ENCODE data around the gene DDIT4. TPM values are rescaled to one million over a fixed set of nuclear protein-coding genes. Genes with fewer than 3 reads are reported as not detected.

The DDIT4 gene
- polyA plus RNA-seq, 3 donors: 26.1 to 611 (median 45.8) TPM

DNA sequence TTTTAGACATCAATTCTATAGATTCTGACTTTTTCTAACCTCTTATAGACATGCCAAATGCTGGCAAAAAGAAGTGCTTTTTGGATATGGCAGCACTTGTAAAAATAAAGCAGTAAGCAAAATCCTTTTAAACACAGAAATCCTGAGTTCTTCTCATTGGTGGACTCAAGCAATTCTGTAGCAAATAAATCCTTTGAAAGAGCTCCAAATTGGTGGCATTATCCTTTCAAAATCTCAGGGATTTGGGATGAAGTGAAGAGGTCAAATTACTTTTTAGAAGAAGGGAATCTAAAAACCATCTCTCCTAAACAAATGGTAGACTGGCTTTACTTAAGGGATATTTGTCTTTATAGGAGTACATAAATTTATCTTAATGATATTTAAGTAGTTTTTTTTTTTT lies 40.1 kb upstream of the DDIT4 start:
- H3K9ac ChIP-seq (ENCODE audit: insufficient read depth, low read length, poor library complexity, severe bottlenecking): no peak overlapping the region
- peak overlapping the region in 1 of 2 donors; percentile 75 for H3K27ac ChIP-seq (ENCODE audit: low read depth in 1 of 2, low read length in 2 of 2)

DNA sequence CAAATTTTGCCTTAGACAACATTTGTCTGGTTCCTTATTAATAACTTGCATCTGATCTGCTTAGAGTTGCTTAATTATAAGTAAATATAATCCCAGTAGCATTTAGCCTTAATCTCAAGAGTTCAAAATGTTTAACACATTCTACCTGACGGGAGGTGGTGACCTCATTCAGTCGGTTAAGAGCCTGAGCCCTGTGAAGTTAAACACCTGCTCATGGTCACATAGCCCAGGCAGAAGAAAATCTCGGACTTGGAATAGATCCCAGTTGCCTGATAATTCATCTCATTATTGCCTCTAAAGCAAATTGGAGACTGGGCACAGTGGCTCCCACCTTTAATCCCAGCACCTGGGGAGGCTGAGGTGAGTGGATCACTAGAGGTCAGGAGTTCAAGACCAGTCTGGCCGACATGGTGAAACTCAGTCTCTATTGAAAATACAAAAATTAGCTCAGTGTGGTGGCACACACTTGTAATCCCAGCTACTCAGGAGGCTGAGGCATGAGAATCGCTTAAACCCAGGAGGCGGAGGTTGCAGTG lies 39.1 kb upstream of the DDIT4 start:
- intact Hi-C loops (cut with micrococcal nuclease): loop anchor here in 1 of 2 donors (10.0 kb wide), 2 partner anchors 60 to 110 kb away; no protein-coding TSS in a partner anchor
- Mint-ChIP-seq H3K27ac (no peak overlapping the region), H3K36me3 (peaks cover 47 to 68% of the 10 kb centered on the region in 2 donors), H3K9me3 (no peaks in the 10 kb centered on the region), H3K4me1 (peaks cover 26% of the 10 kb centered on the region), H3K4me3 (no peak overlapping the region), H3K27me3 (ENCODE audit: low read depth in 3 of 3) (peaks cover 0 to under 1% (median 0%) of the 10 kb centered on the region in 3 donors)
- no peak overlapping the region for H3K9ac ChIP-seq (ENCODE audit: insufficient read depth, low read length, poor library complexity, severe bottlenecking)
- no peak overlapping the region for H3K4me3 ChIP-seq (replicated peaks in 1 of 3; ENCODE audit: low read depth in 2 of 3, low read length in 3 of 3)
- H3K27me3 ChIP-seq (ENCODE audit: control insufficient read depth in 2 of 2, insufficient read depth in 2 of 2, low read length in 2 of 2): no peaks in the 10 kb centered on the region
- TF ChIP-seq, protein P1, sequence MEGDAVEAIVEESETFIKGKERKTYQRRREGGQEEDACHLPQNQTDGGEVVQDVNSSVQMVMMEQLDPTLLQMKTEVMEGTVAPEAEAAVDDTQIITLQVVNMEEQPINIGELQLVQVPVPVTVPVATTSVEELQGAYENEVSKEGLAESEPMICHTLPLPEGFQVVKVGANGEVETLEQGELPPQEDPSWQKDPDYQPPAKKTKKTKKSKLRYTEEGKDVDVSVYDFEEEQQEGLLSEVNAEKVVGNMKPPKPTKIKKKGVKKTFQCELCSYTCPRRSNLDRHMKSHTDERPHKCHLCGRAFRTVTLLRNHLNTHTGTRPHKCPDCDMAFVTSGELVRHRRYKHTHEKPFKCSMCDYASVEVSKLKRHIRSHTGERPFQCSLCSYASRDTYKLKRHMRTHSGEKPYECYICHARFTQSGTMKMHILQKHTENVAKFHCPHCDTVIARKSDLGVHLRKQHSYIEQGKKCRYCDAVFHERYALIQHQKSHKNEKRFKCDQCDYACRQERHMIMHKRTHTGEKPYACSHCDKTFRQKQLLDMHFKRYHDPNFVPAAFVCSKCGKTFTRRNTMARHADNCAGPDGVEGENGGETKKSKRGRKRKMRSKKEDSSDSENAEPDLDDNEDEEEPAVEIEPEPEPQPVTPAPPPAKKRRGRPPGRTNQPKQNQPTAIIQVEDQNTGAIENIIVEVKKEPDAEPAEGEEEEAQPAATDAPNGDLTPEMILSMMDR (IDR thresholded peaks at IDR 0.05): no peak
- DNase-seq: no peak
- H3K9me3 ChIP-seq (replicated peaks in 1 of 2; ENCODE audit: control insufficient read depth in 1 of 2, insufficient read depth in 1 of 2, low read length in 2 of 2): no peaks in the 10 kb centered on the region
- WGBS (ENCODE audit: insufficient coverage): 100% methylated on average over 4 of the region's 6 CpGs
- no peak overlapping the region for H3K4me2 ChIP-seq (replicated peaks; ENCODE audit: extremely low read depth, low read length, poor library complexity, severe bottlenecking)
- peaks cover 24 to 29% of the 10 kb centered on the region in 2 donors for H3K4me1 ChIP-seq (ENCODE audit: control insufficient read depth in 1 of 2, insufficient read depth in 2 of 2, low read length in 2 of 2)
- H3K36me3 ChIP-seq (replicated peaks in 1 of 2; ENCODE audit: control insufficient read depth in 1 of 2, insufficient read depth in 2 of 2, low read length in 2 of 2): peaks cover 43 to 66% of the 10 kb centered on the region in 2 donors
- peaks cover 16% of the 10 kb centered on the region for H3K79me2 ChIP-seq (ENCODE audit: insufficient read depth, low read length)
- no peak overlapping the region for H3K27ac ChIP-seq (ENCODE audit: low read depth in 1 of 2, low read length in 2 of 2)
- no peaks in the 10 kb centered on the region for H4K20me1 ChIP-seq (ENCODE audit: insufficient read depth, low read length)
- no peak overlapping the region for H2AFZ ChIP-seq (ENCODE audit: insufficient read depth, low read depth, low read length, poor library complexity, severe bottlenecking)

More for the DNA sequence above, 40.1 kb upstream of the DDIT4 start:
- H4K20me1 ChIP-seq (ENCODE audit: insufficient read depth, low read length): no peaks in the 10 kb centered on the region
- no peak overlapping the region for H3K4me3 ChIP-seq (replicated peaks in 1 of 3; ENCODE audit: low read depth in 2 of 3, low read length in 3 of 3)
- no peak overlapping the region for H3K27ac Mint-ChIP-seq
- intact Hi-C loops (cut with micrococcal nuclease): loop anchor here in 1 of 2 donors (10.0 kb wide), 2 partner anchors 61 to 111 kb away; no protein-coding TSS in a partner anchor
- peaks cover 43 to 70% of the 10 kb centered on the region in 2 donors for H3K36me3 ChIP-seq (replicated peaks in 1 of 2; ENCODE audit: control insufficient read depth in 1 of 2, insufficient read depth in 2 of 2, low read length in 2 of 2)
- H3K36me3 Mint-ChIP-seq: peaks cover 52 to 68% of the 10 kb centered on the region in 2 donors
- H3K27me3 Mint-ChIP-seq (ENCODE audit: low read depth in 3 of 3): no peaks in the 10 kb centered on the region
- H3K79me2 ChIP-seq (ENCODE audit: insufficient read depth, low read length): peaks cover 23% of the 10 kb centered on the region
- H3K9me3 ChIP-seq (replicated peaks in 1 of 2; ENCODE audit: control insufficient read depth in 1 of 2, insufficient read depth in 1 of 2, low read length in 2 of 2): no peaks in the 10 kb centered on the region
- H3K9me3 Mint-ChIP-seq: no peaks in the 10 kb centered on the region
- TF ChIP-seq, protein P1 (IDR thresholded peaks at IDR 0.05): no peak
- H3K4me3 Mint-ChIP-seq: no peak overlapping the region
- H3K27me3 ChIP-seq (ENCODE audit: control insufficient read depth in 2 of 2, insufficient read depth in 2 of 2, low read length in 2 of 2): no peaks in the 10 kb centered on the region
- H2AFZ ChIP-seq (ENCODE audit: insufficient read depth, low read depth, low read length, poor library complexity, severe bottlenecking): no peak overlapping the region
- DNase-seq: no peak
- H3K4me2 ChIP-seq (replicated peaks; ENCODE audit: extremely low read depth, low read length, poor library complexity, severe bottlenecking): no peak overlapping the region
- H3K4me1 Mint-ChIP-seq: peaks cover 23% of the 10 kb centered on the region
- peaks cover 17 to 27% of the 10 kb centered on the region in 2 donors for H3K4me1 ChIP-seq (ENCODE audit: control insufficient read depth in 1 of 2, insufficient read depth in 2 of 2, low read length in 2 of 2)
